ENCODE measurements around the gene CACNB2. TPM values are rescaled to one million over a fixed set of nuclear protein-coding genes. Genes with fewer than 3 reads are reported as not detected.

CACNB2 gene
- total RNA-seq: under 0.01 TPM in 1 of 2 replicates, not detected in the other

DNA sequence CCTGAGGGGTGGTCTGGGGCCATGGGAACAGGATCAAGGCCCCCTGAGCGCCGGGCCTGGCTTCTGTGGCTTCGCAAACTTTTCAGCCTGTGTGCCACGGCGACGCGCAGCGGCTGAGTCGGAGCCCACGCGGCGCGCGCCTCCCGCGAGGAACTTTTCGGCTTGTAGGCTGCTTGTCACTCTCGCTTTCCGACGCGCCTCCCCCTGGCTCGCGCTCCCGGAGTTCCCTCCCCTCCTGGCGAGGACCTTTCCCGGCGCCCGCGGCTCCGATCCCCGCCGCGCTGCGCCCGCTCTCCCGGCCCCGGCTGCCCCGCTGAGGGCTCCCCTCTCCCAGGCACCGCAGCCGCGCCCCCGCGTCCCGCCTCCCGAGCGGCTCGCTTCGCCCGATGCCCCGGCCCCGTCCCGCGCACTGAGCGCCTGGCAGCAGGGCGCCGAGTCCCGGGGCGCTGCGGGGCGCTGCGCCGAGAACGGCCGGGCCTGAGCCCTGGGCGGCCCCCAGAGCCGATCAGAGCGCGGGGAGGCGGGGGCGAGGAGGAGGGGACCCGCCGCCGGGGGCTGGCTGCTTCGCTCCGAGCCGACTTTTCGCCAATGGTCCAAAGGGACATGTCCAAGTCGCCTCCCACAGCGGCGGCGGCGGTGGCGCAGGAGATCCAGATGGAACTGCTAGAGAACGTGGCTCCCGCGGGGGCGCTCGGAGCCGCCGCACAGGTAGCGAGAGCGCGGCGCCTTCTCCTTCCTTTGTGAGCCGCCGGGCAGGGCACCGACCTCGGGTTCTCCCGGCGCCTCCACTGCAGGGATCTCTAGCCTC is at the start of gene CACNB2:
TSS of gene CACNB2 (plus strand) at position 276 of the 808 bp plus-strand sequence.

Other genes starting within 250 kb of the CACNB2 start
- not detected in 2 replicates for gene SLC39A12, start 188.5 kb upstream of the CACNB2 start, total RNA-seq

Data from tracheal epithelial cell (primary cell).